SK-N-MC (cell line): ENCODE measurements around the gene DBR1.

Experiments used
- EZH2 ChIP-seq: fragments of 200-600 bp; sonication (generic); IDR thresholded peaks from one replicate; pipeline ENCODE4 v1.6.1; 2017; ENCODE audit warnings: antibody characterized with exemption
- POLR2AphosphoS5 ChIP-seq: IDR thresholded peaks from 2 replicates; pipeline ENCODE4 v1.6.1; 2012; ENCODE audit warnings: mild to moderate bottlenecking, low read depth, low read length, borderline replicate concordance

- TF ChIP-seq EZH2 (no peak), POLR2AphosphoS5 (no peak)
Measured at GRCh38 chr3:138139691-138140090, 35.0 kb downstream of the DBR1 start.
